ENCODE data around the gene TBCC. TPM values are rescaled to one million over a fixed set of nuclear protein-coding genes. Genes with fewer than 3 reads are reported as not detected.

TBCC gene
- total and polyA plus RNA-seq, 2 of the 8 experiments (the other 6 are each of a cell fraction or from before 2014, with no cell fraction given) = 22.7 to 25.5 TPM

GRCh38 chr6:42762426-42762859 is 16.5 kb upstream of the TBCC start (continued):
- TF ChIP-seq CHD7 (IDR thresholded peaks at IDR 0.05; ENCODE audit: insufficient replicate concordance, low read length) = no peak
- no peak for TF ChIP-seq USF2 (IDR thresholded peaks at IDR 0.05; ENCODE audit: low read length)
- TF ChIP-seq CHD1 (IDR thresholded peaks at IDR 0.05; ENCODE audit: low read depth, low read length) = no peak
- TF ChIP-seq NANOG (IDR thresholded peaks at IDR 0.05; ENCODE audit: insufficient read depth, low read depth, low read length, poor library complexity, severe bottlenecking) = no peak
- TF ChIP-seq CHD2 (IDR thresholded peaks at IDR 0.05; ENCODE audit: low read length) = no peak
